ENCODE data around the gene MOBP. TPM values are rescaled to one million over a fixed set of nuclear protein-coding genes. Genes with fewer than 3 reads are reported as not detected.

The MOBP gene
- polyA plus RNA-seq, 3 donors = not detected

- intact Hi-C loops (cut with micrococcal nuclease) = no loop called here
- DNase-seq = no peak
- Histone ChIP-seq H3K9ac (ENCODE audit: insufficient read depth, low read length, poor library complexity, severe bottlenecking) (no peak overlapping the region), H2AFZ (ENCODE audit: insufficient read depth, low read depth, low read length, poor library complexity, severe bottlenecking) (no peak overlapping the region), H4K20me1 (ENCODE audit: insufficient read depth, low read length) (no peaks in the 10 kb centered on the region), H3K9me3 (replicated peaks in 1 of 2; ENCODE audit: control insufficient read depth in 1 of 2, insufficient read depth in 1 of 2, low read length in 2 of 2) (no peaks in the 10 kb centered on the region), H3K36me3 (replicated peaks in 1 of 2; ENCODE audit: control insufficient read depth in 1 of 2, insufficient read depth in 2 of 2, low read length in 2 of 2) (no peaks in the 10 kb centered on the region), H3K27me3 (ENCODE audit: control insufficient read depth in 2 of 2, insufficient read depth in 2 of 2, low read length in 2 of 2) (no peaks in the 10 kb centered on the region), H3K4me2 (replicated peaks; ENCODE audit: extremely low read depth, low read length, poor library complexity, severe bottlenecking) (no peak overlapping the region), H3K4me3 (replicated peaks in 1 of 3; ENCODE audit: low read depth in 2 of 3, low read length in 3 of 3) (no peak overlapping the region), H3K27ac (ENCODE audit: low read depth in 1 of 2, low read length in 2 of 2) (no peak overlapping the region), H3K79me2 (ENCODE audit: insufficient read depth, low read length) (no peaks in the 10 kb centered on the region), H3K4me1 (ENCODE audit: control insufficient read depth in 1 of 2, insufficient read depth in 2 of 2, low read length in 2 of 2) (no peaks in the 10 kb centered on the region)
- H3K4me1 Mint-ChIP-seq = no peaks in the 10 kb centered on the region
- H3K4me3 Mint-ChIP-seq = no peak overlapping the region
- no peaks in the 10 kb centered on the region for H3K36me3 Mint-ChIP-seq
- WGBS (ENCODE audit: insufficient coverage) = 93% methylated on average over 3 of the region's 3 CpGs
- peaks cover 1 to 6% (median 2%) of the 10 kb centered on the region in 3 donors for H3K27me3 Mint-ChIP-seq (ENCODE audit: low read depth in 3 of 3)
- no peaks in the 10 kb centered on the region for H3K9me3 Mint-ChIP-seq
- TF ChIP-seq CTCF (IDR thresholded peaks at IDR 0.05) = no peak
- H3K27ac Mint-ChIP-seq = no peak overlapping the region
These were observed 74.0 kb downstream of the MOBP start for GRCh38 chr3:39541442-39541841.

- Histone ChIP-seq H3K4me3 (replicated peaks in 1 of 3; ENCODE audit: low read depth in 2 of 3, low read length in 3 of 3) (no peak overlapping the region), H3K4me1 (ENCODE audit: control insufficient read depth in 1 of 2, insufficient read depth in 2 of 2, low read length in 2 of 2) (no peaks in the 10 kb centered on the region), H3K4me2 (replicated peaks; ENCODE audit: extremely low read depth, low read length, poor library complexity, severe bottlenecking) (no peak overlapping the region), H4K20me1 (ENCODE audit: insufficient read depth, low read length) (no peaks in the 10 kb centered on the region), H3K36me3 (replicated peaks in 1 of 2; ENCODE audit: control insufficient read depth in 1 of 2, insufficient read depth in 2 of 2, low read length in 2 of 2) (no peaks in the 10 kb centered on the region), H2AFZ (ENCODE audit: insufficient read depth, low read depth, low read length, poor library complexity, severe bottlenecking) (no peak overlapping the region), H3K9me3 (replicated peaks in 1 of 2; ENCODE audit: control insufficient read depth in 1 of 2, insufficient read depth in 1 of 2, low read length in 2 of 2) (no peaks in the 10 kb centered on the region), H3K27me3 (ENCODE audit: control insufficient read depth in 2 of 2, insufficient read depth in 2 of 2, low read length in 2 of 2) (no peaks in the 10 kb centered on the region), H3K27ac (ENCODE audit: low read depth in 1 of 2, low read length in 2 of 2) (no peak overlapping the region), H3K79me2 (ENCODE audit: insufficient read depth, low read length) (no peaks in the 10 kb centered on the region), H3K9ac (ENCODE audit: insufficient read depth, low read length, poor library complexity, severe bottlenecking) (no peak overlapping the region)
- WGBS (ENCODE audit: insufficient coverage) = no CpG with 5 or more reads among the region's 5 CpGs
- H3K36me3 Mint-ChIP-seq = no peaks in the 10 kb centered on the region
- H3K4me1 Mint-ChIP-seq = no peaks in the 10 kb centered on the region
- H3K9me3 Mint-ChIP-seq = no peaks in the 10 kb centered on the region
- DNase-seq = no peak
- no peak overlapping the region for H3K4me3 Mint-ChIP-seq
- H3K27ac Mint-ChIP-seq = no peak overlapping the region
- TF ChIP-seq CTCF (IDR thresholded peaks at IDR 0.05) = peak; percentile 32
- H3K27me3 Mint-ChIP-seq (ENCODE audit: low read depth in 3 of 3) = peaks cover under 1 to 6% (median 2%) of the 10 kb centered on the region in 3 donors
- intact Hi-C loops (cut with micrococcal nuclease) = no loop called here
These were observed 74.4 kb downstream of the MOBP start for GRCh38 chr3:39541917-39542329.

All from CD14-positive monocyte (primary cell).